Ureter (tissue), 1 donor: ENCODE data around the gene PPP1R14C. TPM values are rescaled to one million over a fixed set of nuclear protein-coding genes. Genes with fewer than 3 reads are reported as not detected.
"Not testable (repeated sequence)": the region's sequence is repeated elsewhere in the genome, so short reads cannot be mapped to it uniquely, and the experiment has no call there.

Experiments
- DNase-seq: peaks from one replicate; pipeline ENCODE4 v3.0.0-alpha.2; 2020; ENCODE audit warnings: low spot score
- total RNA-seq: library from RNA; stranded (reverse); gene quantifications from one replicate; pipeline ENCODE4 v1.2.4, GENCODE V29; 2023
- donor health status: DM: yes; HTN: yes; CAD: no.

The PPP1R14C gene, protein sequence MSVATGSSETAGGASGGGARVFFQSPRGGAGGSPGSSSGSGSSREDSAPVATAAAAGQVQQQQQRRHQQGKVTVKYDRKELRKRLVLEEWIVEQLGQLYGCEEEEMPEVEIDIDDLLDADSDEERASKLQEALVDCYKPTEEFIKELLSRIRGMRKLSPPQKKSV
- total RNA-seq, result 0.52 TPM

DNA sequence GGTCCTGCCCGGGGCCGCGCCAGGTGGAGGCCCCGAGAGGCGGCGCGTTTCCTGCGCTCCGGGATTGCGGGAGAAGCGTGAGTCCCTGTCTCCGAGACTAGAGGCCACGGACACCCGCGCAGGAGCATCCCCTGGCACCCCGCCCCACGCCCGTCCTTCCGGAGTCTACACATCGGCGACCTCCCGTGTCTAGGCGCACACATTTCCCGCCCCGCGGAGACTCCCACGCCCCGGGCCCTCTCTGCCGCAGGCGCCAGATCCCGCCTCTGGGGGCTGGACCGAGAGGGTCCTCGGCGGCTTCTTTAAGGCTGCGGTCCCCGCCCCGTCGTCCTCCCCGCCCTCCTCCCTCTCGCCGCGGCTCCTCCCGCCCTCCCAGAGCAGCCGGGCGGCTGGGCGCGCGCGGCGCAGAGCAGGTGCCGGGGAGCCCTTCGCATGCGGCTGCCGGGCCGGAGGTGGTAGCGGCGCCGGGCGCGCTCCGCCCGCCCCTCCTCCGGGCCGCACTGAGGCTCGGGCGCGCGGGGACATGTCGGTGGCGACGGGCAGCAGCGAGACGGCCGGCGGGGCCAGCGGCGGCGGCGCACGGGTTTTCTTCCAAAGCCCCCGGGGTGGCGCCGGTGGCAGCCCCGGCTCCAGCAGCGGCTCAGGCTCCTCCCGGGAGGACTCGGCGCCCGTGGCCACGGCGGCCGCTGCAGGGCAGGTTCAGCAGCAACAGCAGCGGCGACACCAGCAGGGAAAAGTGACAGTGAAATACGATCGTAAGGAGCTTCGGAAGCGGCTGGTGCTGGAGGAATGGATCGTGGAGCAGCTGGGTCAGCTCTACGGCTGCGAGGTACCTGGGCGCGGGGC is at the start of gene PPP1R14C:
Gene PPP1R14C (plus strand): TSS at position 375 of the 846 bp plus-strand sequence. CDS start 149 bp downstream, at position 524.
- no peak for DNase-seq

DNA sequence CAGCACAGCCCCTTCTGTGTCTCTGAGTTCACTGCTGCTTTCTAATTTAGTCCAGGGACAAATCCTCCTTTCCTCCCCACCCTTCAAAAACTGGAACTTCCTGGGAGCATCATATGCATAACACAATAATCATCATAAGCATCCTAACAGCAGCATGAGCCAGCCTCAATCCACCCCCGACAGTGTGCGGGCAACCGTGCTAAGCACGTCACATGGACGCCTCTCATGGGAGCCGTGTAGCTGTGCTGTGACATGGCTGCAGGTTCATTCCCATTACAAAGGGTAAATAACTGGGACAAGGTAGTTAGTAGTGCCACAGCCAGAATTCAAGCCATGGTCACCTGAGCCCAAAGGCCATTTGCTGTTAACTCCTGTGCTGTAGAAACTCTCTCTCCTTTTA is 49.4 kb upstream of the PPP1R14C start:
- no peak for DNase-seq

DNA sequence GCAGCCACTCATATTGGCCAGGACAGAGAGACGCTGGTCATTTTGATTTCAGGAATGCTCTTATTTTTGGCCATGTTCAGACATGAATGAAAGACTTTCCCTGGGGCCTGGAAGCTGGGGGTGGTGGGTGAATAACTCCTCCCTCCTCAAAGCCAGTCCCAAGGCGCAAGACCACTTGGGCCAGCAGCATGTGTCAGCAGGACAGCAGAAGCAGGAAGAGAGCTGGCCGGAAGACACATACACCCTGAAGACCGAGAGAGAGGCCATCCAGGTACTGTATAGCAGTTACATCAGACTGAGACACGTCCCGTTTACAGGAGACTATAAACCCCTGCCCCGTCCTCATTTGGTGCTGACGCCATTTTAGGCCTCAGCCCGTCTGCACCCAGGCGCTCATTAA is 44.7 kb upstream of the PPP1R14C start:
- no peak for DNase-seq

DNA sequence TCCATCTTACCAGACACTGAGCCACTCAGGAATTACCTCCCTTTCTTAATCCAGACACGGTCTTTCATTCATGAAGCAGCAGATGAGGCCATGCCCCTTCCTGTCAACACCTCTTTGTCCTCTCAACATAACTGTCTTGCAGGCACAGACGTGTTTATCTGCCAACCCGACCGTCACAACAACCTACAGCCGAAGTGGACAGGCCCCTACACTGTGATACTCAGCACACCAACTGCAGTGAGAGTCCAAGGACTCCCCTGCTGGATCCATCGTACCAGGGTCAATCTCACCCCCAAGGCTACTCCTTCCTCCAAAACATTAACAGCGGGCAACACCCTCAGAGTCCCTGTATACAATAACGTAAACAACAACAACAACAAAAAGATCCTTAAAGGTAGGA is 43.3 kb upstream of the PPP1R14C start:
- no peak for DNase-seq

DNA sequence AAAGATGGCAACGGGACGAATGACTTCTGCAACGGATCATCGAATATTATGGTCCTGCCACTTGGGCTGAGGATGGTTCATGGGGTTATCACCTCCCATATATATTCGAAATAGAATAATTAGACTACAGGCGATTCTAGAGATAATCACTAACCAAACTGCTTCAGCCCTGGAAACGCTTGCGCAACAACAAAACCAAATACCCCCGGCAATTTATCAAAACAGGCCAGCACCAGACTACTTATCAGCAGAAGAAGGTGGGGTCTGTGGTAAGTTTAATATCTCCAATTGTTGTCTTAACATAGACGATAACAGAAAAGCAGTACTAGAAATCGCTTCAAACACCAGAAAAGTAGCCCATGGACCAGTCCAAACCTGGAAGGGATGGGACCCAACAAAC is 42.9 kb upstream of the PPP1R14C start:
- no peak for DNase-seq

DNA sequence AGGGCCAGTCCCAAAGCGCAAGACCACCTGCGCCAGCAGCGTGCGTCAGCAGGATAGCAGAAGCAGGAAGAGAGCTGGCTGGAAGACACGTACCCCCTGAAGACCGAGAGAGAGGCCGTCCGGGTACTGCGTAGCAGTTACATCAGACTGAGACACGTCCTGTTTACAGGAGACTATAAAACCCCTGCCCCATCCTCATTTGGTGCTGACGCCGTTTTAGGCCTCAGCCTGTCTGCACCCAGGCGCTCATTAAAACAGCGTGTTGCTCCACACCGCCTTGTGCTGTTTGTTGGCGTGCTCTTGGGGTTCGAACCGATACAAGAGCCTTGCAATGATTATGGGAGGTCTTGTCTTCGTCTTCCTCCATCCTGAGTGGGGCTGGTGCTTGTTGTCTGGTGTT is 42.1 kb upstream of the PPP1R14C start:
- DNase-seq, result no peak

DNA sequence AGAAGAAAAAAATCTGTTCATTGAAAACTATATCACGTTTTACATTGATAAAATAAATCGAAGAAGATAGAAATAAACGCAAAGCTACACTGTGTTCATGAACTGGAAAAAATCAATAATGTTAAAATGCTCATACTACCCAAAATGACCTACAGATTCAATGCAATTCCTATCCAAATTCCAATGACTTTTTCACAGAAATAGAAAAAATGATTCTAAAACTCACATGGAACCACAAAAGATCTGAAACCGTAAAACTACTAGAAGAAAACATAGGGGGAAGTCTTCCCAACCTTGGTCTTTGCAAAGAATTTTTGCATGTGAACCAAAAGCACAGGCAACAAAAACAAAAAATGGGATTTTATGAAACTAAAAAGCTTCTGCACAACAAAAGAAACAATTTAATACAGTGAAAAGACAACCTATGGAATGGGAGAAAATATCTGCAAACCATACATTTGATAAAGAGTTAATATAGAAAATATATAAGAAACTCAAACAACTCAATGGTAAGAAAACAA is 40.0 kb upstream of the PPP1R14C start:
- no peak for DNase-seq

DNA sequence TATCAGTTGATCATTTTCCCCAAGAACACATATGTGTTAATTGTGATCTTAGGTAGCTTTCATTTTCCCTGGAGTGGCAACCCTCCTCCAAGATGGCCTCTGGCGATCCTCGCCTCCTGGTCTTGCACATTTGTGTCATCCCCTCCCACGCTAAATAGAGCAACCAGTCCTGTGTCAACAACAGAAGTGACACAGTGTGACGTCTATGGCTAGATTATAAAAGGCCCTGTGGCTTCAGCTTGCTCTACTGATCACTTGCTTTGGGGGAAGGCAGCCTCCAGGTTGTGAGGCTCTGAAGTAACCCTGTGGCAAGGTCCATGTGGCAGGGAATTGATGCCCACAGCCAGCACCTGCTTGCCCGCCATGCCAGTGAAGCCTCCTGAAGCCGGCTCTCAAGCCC is 30.6 kb upstream of the PPP1R14C start:
- DNase-seq, result no peak

DNA sequence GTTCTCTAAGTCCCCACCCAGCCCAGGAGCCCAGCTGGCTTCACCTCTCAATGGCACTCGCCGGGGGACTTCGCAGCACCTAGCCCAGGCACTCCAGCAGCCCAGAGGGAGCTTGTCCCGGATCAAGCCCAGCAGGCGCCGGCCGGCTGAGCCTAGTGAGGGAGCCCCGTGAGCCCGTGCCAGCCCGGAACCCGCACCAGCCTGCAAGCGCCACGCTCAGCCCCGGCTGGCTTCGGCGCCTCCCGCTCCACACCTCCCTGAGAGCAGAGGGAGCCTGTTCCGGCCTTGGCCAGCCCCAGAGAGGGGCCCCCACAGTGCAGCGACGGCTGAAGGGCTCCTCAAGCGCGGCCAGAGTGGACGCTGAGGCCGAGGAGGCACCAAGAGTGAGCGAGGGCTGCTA is 27.1 kb upstream of the PPP1R14C start:
- DNase-seq, result no peak

DNA sequence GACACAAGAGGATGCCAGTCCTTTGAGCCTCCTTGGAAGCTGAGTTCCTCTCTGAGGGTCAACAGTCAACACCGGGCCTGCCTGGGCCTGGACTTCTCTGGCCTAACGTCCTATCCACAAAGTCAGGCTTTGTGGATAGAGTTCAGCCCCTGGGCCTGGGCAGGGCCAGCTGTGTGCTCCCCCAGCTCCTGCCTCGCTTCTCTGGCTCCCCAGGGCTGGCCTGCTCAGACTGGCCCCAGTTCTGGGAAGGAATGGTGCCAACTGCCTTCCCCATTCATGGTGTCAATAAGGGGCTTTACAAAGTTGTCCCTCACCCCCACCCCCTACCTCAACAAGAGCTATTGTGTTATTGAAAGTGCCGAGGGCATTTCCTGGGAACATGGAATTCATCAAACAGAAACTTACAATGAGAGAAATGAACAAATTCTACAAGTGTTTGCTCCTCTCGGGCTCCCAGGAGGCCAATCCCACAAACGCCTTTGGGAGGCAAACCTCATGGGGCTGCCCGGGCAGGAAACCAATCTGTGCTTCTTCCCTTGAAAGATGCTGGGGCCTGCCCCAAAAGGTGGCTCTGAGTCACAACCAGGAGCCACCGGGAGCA is 26.5 kb upstream of the PPP1R14C start:
- no peak for DNase-seq

DNA sequence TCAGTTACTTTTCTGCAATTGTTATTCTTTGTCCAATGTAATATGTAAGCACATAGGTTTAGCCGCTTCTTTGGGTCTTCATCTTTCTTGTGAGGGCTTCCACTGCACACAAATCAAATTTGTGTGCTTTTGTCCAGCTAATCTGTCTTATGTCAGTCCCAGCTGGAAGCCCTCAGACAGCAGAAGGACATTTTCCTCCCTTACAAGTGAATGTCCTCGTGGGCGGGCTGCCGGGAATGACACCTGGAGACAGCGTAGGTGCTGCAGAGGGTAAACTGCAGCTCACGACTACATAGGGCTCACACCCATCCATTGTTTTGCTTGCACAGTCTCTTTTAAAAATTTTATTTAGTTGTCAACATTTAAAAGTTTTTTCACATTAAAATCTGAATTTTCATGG is 24.6 kb upstream of the PPP1R14C start:
- DNase-seq, result no peak

DNA sequence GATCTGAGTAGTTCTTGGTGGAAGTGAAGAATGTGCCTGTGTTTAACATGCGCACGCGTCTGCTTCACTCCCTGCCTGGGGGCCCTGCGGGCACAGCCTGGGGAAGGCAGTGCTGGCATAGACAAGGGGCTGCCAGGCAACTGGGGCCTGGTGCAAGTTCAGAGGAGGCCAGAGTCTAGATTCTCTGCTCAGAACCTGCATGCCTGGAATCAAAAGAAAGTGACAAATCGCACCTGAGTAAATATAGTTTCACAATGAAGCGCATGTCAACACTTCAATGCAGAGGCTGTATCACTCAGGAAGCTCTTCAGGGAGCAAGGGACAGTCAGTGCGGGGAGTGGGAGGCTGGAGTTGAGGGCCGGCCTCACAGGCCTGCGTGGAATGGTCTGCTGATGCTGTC is 24.2 kb upstream of the PPP1R14C start:
- no peak for DNase-seq

DNA sequence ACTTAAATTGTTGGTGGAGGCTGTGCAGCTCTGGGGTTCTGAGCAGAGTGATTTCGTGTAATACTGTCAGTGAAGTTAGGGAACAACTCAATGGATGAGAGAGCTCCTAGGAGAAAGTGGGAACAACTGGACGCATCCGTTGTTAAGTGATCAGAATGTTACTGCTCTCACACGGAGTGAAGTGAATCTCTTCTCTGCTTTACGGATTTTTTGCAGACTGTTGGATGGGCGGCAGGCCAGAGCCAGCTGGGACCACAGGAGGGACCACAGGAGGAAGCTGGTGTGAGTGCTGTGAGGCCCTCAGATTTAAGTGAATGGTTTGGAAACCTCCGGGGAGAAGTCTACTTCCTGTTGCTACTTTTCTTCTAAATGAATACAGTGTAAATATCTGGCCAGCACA is 23.7 kb upstream of the PPP1R14C start:
- DNase-seq, result no peak

DNA sequence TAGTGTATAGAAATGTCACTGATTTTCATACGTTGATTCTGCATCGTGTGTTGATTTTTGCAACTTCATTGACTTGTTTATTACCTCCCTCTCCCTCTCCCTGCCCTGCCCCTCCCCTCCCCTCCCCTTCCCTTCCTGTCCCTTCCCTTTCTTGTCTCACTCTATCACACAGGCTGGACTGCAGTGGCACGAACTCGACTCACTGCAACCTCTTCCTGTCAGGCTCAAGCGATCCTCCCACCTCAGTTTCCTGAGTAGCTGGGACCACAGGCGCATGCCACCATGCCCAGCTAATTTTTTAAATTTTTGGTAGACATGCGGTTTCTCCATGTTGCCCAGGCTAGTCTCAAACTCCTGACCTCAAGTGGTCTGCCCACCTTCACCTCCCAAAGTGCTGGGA is 19.2 kb upstream of the PPP1R14C start:
- no peak for DNase-seq

DNA sequence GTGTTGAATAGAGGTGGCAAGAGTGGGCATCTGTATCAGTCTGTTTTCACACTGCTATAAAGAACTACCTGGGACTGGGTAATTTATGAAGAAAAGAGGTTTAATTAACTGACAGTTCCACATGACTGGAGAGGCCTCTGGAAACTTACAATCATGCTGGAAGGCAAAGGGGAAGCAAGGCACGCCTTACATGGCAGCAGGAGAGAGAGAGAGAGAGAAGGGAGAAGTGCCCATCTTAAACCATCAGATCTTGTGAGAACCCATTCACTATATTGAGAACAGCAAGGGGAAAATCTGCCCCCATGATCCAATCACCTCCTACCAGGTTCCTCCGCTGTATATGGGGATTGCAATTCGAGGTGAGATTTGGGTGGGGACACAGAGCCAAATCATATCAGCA is 18.6 kb upstream of the PPP1R14C start:
- no peak for DNase-seq

DNA sequence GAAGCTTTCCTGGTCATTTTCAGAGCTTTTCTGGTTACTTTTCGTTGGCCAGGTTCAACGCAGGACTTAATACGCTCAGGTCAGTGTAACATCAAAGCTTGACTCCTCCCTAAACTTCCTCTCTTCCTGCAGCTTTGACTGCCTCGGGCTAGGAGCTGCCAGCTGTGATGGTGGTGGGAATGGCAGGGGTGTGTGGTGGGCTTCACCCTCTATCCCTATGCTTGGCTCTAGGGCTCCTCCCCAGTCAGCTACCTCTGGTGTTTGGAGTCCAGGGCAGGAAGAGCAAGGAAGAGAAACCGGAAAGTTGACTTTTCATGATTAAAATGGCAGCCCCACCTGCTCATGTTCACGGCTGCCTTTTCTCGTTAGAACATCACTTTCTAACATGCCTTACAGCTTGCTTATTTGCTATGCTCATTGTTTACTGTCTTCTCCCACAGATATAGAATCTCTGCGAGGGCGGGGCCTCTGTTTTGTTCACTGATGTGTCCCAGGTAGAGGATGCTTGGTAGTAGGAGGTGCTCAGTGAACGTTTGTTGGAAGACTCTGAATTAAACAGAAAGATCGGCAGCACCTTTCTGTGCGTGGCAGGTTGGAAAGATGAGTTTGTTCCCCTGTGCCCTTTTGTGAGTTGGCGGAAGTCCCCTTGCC is 16.1 kb upstream of the PPP1R14C start:
- DNase-seq, result no peak

DNA sequence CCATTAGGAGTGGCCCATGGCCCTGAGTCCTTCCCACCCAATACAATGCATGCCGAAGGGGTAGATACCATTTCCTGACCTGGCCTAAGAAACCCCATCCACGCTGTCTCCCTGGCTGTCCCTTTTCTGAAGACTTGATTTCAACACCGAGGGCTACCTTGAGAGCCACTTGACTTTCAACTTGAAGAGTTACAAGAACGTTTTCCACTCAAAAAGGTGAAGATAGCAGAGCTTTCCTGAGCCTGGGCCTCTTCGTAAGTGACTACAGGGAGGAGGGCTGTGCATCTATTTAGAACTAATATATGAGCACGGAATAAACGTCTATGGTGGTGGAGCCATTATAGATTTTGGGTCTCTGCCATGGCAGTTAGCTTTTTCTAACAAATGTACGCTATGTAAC is 14.4 kb upstream of the PPP1R14C start:
- DNase-seq, result no peak

DNA sequence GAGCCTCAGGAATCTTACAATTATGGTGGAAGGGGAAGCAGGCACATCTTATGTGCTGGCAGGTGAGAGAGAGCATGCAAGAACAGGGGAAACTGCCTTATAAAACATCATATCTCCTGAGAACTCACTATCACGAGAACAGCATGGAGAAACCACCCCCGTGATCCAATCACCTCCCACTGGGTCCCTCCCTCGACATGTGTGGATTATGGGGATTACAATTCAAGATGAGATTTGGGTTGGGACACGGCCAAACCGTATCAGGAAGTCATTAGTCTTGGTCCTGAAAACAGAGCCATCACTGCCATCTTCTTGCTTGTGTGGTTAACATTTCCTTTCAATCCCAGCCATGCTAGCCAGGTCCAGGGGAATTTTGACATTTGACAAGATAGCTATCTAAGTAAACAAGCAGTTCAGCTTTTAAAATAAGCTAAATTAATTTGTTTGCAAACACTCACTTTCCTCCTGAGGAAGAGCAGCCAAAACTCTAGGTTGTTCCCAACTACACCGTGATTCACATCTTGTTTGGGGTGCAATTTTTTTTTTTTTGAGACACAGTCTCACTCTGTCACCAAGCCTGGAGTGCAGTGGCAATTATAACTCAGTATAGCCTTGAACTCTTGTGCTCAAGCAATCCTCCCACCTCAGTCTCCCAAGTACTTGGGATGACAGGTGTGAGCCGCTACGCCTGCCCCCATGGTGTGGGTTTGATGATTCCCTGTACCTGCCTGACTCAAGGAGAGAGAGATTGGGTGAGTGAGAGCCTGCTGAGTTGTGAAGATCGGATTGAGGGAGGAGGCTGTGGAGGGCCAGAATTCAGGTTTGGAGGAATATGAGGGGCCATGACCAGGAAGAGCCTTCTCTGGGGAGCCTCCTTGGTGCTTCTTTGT is 13.0 kb upstream of the PPP1R14C start:
- DNase-seq, result no peak

DNA sequence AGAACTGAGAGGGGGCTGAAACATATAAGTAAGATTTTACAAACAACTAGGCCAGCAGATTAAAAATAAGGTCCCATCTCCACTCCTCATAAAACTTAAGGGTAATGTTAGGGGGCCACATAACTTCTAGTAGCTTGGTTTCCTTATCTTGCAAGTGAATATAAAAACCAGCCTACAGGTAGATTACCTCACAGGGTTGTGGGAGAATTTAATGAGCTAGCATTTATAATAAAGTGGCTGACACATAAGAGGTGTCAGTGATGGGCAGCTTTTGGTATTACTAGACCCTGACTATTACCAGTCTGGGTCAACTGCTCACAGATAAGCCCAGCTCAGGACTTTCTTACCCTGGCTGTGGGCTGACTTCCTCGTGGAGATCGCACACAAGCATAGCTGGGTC is 9.2 kb upstream of the PPP1R14C start:
- DNase-seq, result no peak

DNA sequence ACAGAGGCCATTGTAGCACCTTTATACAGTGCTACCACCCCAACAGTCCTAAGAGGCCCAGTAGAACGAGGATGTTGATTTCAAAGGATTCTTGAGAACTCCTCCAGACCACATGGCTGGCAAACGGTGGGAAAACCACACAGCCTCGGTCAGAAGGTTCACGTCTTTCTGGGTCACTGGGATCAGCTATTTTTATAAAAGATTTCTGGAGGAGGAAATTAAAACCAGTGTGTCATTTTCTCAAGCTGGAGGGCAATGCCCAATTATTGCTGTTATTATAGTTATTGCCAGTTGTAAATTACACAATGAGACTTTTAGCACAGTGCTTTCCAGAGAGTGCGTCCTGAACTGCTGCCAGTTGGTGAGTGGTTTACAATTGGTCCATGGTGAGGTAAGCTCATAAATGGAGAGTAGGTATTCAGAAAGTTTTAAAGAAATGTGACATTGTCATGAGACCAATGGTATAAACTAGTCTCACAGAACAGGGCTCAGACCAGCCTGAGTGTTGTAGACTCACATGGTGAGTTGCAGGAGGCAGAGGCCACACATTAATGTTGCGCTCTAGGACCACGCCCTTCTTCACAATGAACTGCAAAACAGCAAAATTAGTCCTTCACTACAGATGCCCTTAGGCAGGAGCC is 8.4 kb upstream of the PPP1R14C start:
- no peak for DNase-seq

DNA sequence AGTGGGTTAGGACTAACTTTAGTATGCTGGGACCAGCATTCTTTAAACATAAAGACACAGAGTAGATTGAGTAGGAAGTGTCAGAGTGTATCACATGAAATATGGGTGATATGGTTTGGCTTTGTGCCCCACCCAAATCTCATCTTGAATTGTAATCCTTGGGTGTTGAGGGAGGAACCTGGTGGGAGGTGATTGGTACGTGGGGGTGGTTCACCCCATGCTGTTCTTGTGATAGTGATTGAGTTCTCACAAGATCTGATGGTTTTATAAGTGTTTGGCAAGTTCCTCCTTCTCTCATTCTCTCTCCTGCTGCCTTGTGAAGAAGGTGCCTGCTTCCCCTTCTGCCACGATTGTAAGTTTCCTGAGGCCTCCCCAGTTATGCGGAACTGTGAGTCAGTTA is 5.1 kb upstream of the PPP1R14C start:
- not testable (repeated sequence) for DNase-seq
